ENCODE measurements around the gene FAU.
A peak's percentile ranks its signal among the peaks of the same experiment; 100 is the strongest.
"Not testable (repeated sequence)": the region's sequence is repeated elsewhere in the genome, so short reads cannot be mapped to it uniquely, and the experiment has no call there.

The FAU gene

DNA sequence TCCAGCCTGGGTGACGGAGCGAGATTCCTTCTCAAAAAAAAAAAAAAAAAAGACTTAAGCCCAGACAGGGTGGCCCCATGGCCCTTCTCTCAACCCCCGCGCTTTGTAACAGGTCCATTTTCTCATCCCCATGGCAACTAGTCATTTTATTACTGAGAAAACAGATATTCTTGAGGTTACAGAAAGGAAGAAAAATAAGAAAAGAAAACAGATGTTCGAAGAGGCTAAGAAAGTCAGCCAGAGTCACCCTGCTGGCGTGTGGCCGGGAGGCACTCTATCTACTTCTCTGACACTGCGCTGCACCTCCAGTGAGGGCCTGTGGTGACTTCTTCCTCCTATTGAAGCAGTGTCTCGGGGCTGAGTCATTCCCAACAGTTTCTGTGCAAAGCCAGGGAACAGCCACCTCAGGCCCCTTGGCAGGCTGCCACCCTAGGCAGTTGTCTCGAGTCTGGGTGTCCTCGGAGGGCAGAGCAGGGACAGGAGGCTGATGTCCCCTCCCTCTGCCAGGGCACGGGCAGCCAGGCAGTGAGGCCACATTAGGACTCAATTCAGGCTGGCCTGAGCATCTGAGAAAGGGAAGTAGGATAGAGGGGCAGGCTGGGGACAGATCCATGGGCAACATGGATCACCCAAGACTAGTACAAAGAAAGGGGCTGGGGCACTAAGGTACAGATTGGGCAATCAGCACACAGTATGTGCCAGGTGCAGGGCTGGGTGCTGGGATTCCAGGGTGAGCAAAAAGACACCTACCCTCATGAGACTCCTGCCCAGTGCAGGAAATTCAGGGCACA lies 28.8 kb upstream of the FAU start:
- Mint-ChIP-seq H3K27me3 (no peaks in the 10 kb centered on the region), H3K9me3 (no peaks in the 10 kb centered on the region), H3K4me1 (peaks cover 25 to 48% of the 10 kb centered on the region in 2 donors), H3K4me3 (peak overlapping the region in 1 of 2 donors; percentile 23), H3K27ac (peak overlapping the region; percentile 84), H3K36me3 (no peaks in the 10 kb centered on the region)
- ATAC-seq (replicated peaks), result peak; percentile 88 to 92
- peak; percentile 46 for DNase-seq

DNA sequence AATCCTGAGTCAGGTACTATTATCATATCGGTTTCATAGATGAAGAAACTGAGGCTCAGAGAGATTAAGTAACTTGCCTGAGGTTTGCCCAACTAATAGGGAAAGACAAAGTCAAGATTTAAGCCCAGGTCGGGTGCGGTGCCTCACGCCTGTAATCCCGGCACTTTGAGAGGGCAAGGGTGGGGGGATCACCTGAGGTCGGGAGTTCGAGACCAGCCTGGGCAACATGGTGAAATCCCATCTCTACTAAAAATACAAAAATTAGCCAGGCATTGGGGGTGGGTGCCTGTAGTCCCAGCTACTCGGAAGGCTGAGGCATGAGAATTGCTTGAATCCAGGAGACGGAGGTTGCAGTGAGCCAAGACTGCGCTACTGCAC lies 28.2 kb upstream of the FAU start:
- H3K9me3 Mint-ChIP-seq; H3K4me3 Mint-ChIP-seq; DNase-seq; H3K27ac Mint-ChIP-seq; H3K36me3 Mint-ChIP-seq; H3K27me3 Mint-ChIP-seq; ATAC-seq (replicated peaks): not testable (repeated sequence)
- peaks cover 28 to 49% of the 10 kb centered on the region in 2 donors for H3K4me1 Mint-ChIP-seq

DNA sequence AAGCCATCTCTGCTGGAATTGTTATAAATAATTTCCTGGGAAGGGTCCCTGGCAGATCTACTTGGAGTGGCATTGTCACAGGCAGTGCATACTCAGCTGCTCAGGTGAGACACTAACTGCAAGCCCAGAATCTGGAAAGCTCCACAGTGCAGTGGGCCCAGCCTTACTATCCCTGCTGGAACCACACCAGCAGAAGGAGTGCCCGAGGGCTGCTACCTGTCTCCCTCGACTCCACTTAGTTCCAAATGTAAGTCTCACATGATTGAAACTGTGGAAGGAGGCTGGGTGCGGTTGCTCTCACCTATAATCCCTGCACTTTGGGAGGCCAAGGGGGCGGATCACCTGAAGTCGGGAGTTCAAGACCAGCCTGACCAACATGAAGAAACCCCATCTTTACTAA lies 26.7 kb upstream of the FAU start:
- no peak for ATAC-seq (replicated peaks)
- Mint-ChIP-seq H3K9me3 (no peaks in the 10 kb centered on the region), H3K4me1 (peaks cover 28 to 49% of the 10 kb centered on the region in 2 donors), H3K27me3 (no peaks in the 10 kb centered on the region), H3K36me3 (no peaks in the 10 kb centered on the region), H3K27ac (no peak overlapping the region), H3K4me3 (no peak overlapping the region)
- no peak for DNase-seq

- no peak overlapping the region for H3K4me3 Mint-ChIP-seq
- ATAC-seq (replicated peaks), result no peak
- peaks cover 23 to 45% of the 10 kb centered on the region in 2 donors for H3K4me1 Mint-ChIP-seq
- H3K9me3 Mint-ChIP-seq, result no peaks in the 10 kb centered on the region
- H3K27ac Mint-ChIP-seq, result no peak overlapping the region
- H3K36me3 Mint-ChIP-seq, result no peaks in the 10 kb centered on the region
- no peaks in the 10 kb centered on the region for H3K27me3 Mint-ChIP-seq
- no peak for DNase-seq
Observed at GRCh38 chr11:65147352-65148075, 25.6 kb upstream of the FAU start.

- Mint-ChIP-seq H3K36me3 (peaks cover 3 to 4% of the 10 kb centered on the region in 2 donors), H3K4me3 (no peak overlapping the region), H3K27ac (no peak overlapping the region), H3K9me3 (no peaks in the 10 kb centered on the region), H3K4me1 (peaks cover 14 to 32% of the 10 kb centered on the region in 2 donors), H3K27me3 (no peaks in the 10 kb centered on the region)
- ATAC-seq (replicated peaks) (no peak), DNase-seq (no peak)
Observed at GRCh38 chr11:65141896-65142494, 20.1 kb upstream of the FAU start.

- Mint-ChIP-seq H3K27me3 (no peaks in the 10 kb centered on the region), H3K27ac (peak overlapping the region; percentile 70), H3K36me3 (peaks cover 27 to 34% of the 10 kb centered on the region in 2 donors), H3K4me3 (no peak overlapping the region), H3K4me1 (peaks cover 27 to 52% of the 10 kb centered on the region in 2 donors), H3K9me3 (no peaks in the 10 kb centered on the region)
- ATAC-seq (replicated peaks) (no peak), DNase-seq (no peak)
Observed at GRCh38 chr11:65136515-65137096, 14.7 kb upstream of the FAU start.

- Mint-ChIP-seq H3K4me3 (peak overlapping the region; percentile 98), H3K9me3 (no peaks in the 10 kb centered on the region), H3K4me1 (peaks cover 37 to 61% of the 10 kb centered on the region in 2 donors), H3K27ac (peak overlapping the region; percentile 100), H3K36me3 (peaks cover 32 to 41% of the 10 kb centered on the region in 2 donors), H3K27me3 (no peaks in the 10 kb centered on the region)
- DNase-seq (no peak), ATAC-seq (replicated peaks) (no peak)
Observed at GRCh38 chr11:65135633-65136145, 13.8 kb upstream of the FAU start.

- Mint-ChIP-seq H3K36me3 (peaks cover 37 to 47% of the 10 kb centered on the region in 2 donors), H3K4me3 (peak overlapping the region; percentile 98), H3K9me3 (no peaks in the 10 kb centered on the region), H3K4me1 (peaks cover 42 to 67% of the 10 kb centered on the region in 2 donors), H3K27ac (peak overlapping the region; percentile 100), H3K27me3 (no peaks in the 10 kb centered on the region)
- ATAC-seq (replicated peaks) (peak; percentile 78 to 80), DNase-seq (peak; percentile 82)
Observed at GRCh38 chr11:65134952-65135632, 13.2 kb upstream of the FAU start.

DNA sequence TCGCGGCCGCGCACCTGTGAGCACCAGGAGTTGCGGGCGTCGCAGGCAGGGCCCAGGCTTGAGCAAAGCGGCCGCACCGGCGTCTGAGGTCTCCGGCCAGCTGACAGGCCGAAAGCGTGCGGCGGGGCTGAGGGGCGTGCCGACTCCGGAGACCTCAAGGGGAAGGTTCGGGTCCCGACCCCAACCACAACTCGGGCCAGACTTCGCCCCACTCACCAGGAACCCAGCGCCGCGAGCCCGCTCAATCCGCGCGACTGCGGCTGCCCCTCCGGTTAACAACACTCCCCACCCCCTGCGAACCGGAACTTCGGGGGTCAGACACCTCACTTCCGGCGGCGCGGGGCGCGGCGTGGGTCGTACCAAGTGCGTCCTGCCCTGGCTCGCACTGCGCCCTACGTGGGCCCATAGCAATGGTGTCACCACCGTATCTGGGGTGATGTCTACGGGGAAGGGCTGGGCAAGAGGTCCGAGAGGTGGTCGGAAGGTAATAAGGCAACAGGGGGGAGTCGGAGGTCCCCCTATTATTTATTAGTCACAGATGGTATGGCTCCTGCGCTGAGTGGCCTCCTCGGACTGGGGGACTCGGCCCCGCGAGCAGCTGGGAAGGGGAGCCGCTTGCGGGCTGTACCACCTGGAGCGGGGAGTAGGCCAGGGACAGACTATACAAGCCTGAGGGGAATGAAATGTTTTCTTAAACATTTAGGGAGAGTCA lies 12.5 kb upstream of the FAU start, which contains the start of gene SYVN1:
Gene SYVN1 (minus strand): TSS at position 280 of the 712 bp plus-strand sequence. CDS start 918 bp downstream, outside the sequence.
- Mint-ChIP-seq H3K9me3 (no peaks in the 10 kb centered on the region), H3K36me3 (peaks cover 44 to 53% of the 10 kb centered on the region in 2 donors), H3K4me3 (peak within 1 kb of the TSS; percentile 98), H3K27me3 (no peaks in the 10 kb centered on the region), H3K4me1 (peaks cover 47 to 74% of the 10 kb centered on the region in 2 donors), H3K27ac (peak within 1 kb of the TSS; percentile 100)
- peak; percentile 91 for DNase-seq
- peak; percentile 78 to 79 for ATAC-seq (replicated peaks)

GRCh38 chr11:65133724-65134123 lies 11.8 kb upstream of the FAU start:
- no peak for DNase-seq
- ATAC-seq (replicated peaks), result no peak
- Mint-ChIP-seq H3K4me3 (peak overlapping the region; percentile 98), H3K27me3 (no peaks in the 10 kb centered on the region), H3K9me3 (no peaks in the 10 kb centered on the region), H3K4me1 (peaks cover 47 to 75% of the 10 kb centered on the region in 2 donors), H3K36me3 (peaks cover 44 to 54% of the 10 kb centered on the region in 2 donors), H3K27ac (peak overlapping the region; percentile 100)

DNA sequence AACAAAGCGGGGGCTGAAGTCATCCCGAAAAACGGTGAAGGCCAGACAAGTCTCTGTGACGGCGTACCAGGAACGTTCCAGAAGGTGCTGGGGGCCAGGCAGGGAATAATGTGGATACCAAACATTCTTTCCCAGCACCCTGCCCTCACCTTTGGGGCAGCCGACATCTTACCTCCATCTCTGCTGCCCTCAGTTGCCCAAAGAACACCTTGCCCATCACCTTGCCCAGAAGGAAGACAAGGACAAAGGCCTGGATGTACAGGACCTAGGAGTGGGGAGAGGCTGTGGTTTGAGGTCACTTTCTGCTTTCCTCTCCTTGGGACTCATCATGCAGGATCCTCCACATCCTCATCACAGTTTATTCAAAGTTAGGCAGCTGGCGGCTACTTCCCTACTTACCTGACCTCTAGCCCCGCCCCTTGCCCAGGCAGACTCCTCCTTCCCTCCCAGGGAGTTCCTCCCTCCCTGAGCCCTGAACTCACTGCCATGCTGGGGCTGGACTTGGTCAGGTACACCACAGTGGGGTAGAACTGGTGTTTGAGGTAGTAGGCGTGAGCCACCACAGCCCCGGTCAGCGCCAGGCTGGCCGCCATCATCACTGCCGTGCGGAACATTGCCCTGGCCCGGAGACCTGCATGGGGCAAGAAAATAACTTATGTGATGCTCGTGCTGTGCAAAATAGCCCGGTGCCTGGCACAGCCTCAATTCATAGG lies 11.2 kb upstream of the FAU start:
- DNase-seq (peak; percentile 61), ATAC-seq (replicated peaks) (peak; percentile 21 to 23)
- Mint-ChIP-seq H3K4me3 (peak overlapping the region; percentile 98), H3K27me3 (no peaks in the 10 kb centered on the region), H3K9me3 (no peaks in the 10 kb centered on the region), H3K36me3 (peaks cover 48 to 60% of the 10 kb centered on the region in 2 donors), H3K27ac (peak overlapping the region; percentile 100), H3K4me1 (peaks cover 49 to 81% of the 10 kb centered on the region in 2 donors)

GRCh38 chr11:65132238-65132987 lies 10.5 kb upstream of the FAU start:
- Mint-ChIP-seq H3K4me1 (peaks cover 50 to 81% of the 10 kb centered on the region in 2 donors), H3K27me3 (no peaks in the 10 kb centered on the region), H3K27ac (peak overlapping the region; percentile 100), H3K9me3 (no peaks in the 10 kb centered on the region), H3K36me3 (peaks cover 50 to 62% of the 10 kb centered on the region in 2 donors), H3K4me3 (peak overlapping the region; percentile 98)
- ATAC-seq (replicated peaks) (peak; percentile 45 to 52), DNase-seq (peak; percentile 54)
